HG02870 (cell line): Measurements from ENCODE around the gene MISP.
"Not testable (repeated sequence)": the region's sequence is repeated elsewhere in the genome, so short reads cannot be mapped to it uniquely, and the experiment has no call there.

Source experiments
- ATAC-seq: cut with Tn5 transposase; IDR thresholded peaks from one replicate; pipeline ENCODE4 v1.9.1; 2021; ENCODE audit warnings: mild to moderate bottlenecking, moderate library complexity; ENCODE audit not compliant: unreplicated experiment

Gene MISP

GRCh38 chr19:723714-724113, 27.2 kb upstream of the MISP start:
- ATAC-seq, result no peak

- ATAC-seq, result no peak
Observed at GRCh38 chr19:725461-726089, 25.3 kb upstream of the MISP start.

DNA sequence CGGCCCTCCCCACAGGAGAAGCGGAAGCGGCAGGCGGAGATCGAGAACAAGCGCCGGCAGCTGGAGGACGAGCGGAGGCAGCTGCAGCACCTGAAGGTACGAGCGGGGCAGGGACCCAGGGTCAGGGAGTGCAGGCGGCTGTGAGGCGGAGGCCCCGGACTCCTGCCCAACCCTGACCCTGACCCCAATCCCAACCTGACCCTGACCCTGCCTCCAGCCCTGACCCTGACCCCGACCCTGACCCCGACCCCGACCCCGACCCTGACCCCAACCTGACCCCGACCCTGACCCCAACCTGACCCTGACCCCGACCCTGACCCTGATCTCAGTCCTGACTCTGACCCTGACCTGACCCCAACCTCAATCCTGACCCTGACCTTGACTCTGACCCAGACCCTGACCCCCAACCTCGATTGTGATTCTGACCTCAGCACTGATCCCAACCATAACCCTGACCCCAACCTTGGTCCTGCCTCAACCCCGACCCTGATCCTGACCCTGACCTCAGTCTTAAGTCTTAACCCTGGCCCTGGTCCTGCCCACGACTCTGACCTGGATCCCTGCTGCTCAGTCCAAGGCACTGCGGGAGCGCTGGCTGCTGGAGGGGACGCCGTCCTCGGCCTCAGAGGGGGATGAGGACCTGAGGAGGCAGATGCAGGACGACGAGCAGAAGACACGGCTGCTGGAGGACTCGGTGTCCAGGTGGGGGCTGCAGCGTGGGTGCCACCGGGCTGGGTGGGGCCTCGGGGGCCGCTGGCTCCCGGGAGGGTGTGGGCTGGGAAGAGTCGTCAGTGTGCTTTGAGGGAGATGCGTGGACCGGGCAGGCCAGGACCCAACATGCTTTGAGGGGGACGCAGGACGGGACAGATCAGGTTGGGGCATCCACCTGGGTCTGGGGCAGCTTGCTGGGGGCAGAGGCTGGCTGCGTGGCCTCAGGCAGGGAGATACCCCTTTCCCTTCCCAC, 23.6 kb upstream of the MISP start:
- ATAC-seq, result no peak

- no peak for ATAC-seq
Observed at GRCh38 chr19:728011-728410, 22.9 kb upstream of the MISP start.

DNA sequence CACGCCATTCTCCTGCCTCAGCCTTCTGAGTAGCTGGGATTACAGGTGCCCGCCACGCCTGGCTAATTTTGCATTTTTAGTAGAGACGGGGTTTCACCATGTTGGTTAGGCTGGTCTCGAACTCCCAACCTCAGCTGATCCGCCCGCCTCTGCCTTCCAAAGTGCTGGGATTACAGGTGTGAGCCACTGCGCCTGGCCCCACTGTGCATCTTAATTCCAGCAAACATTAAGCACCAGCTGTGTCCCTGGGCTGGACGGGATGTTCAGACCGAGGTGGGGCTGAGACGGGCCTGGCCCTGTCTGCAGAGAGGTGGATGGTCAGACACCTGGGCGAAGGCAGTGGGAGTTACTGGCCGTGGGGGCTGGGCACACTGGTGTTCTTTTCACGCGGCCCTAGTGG, 21.3 kb upstream of the MISP start:
- ATAC-seq, result not testable (repeated sequence)

DNA sequence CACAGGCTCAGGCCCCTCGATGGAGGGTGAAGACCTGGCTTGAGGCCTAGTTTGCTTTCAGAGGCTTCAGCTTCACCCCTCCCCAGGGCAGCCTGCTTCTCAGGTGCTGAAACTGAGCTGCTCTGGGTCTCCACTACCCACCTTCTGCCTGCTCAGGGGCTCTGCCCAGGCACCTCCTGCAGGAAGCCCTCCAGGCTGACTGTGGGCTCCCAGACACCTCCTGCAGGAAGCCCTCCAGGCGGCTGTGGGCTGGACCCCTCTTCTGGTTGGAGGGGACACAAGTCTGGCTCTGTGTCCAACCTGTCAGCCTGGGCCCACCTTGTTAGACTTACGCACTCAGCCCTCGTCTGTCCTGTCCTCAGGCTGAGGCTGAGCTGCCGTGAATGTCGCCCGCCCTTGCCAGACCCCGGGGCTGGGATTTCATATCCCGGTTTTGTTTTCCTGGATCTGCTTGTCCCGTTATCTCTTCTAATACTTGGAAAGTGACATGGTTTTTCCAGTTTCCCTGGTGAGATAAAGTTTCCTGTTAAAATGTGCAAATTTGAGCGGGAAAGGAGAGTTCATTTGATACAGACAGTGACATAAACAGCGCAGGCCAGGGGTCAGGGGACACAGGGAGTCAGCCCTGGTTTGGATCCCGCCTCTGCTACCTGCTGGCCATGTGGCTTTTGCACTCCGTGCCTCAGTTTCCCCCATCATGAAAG, 20.8 kb upstream of the MISP start:
- ATAC-seq, result no peak

DNA sequence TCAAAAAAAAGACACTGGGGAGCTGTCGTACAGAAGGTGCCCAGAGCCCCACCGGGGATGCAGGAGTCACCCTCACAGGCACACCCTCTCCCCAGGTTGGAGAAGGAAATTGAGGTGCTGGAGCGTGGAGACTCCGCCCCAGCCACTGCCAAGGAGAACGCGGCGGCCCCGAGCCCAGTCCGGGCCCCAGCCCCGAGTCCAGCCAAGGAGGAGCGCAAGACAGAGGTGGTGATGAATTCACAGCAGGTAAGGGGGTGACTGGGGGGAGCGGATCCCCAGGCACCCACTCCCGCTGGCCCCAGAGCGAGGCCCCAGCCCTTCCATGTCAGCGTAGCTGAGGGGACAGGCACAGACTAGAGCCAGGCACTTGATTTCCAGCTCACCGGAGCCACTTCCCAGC, 19.9 kb upstream of the MISP start:
- no peak for ATAC-seq

GRCh38 chr19:732148-733069, 18.5 kb upstream of the MISP start:
- no peak for ATAC-seq

DNA sequence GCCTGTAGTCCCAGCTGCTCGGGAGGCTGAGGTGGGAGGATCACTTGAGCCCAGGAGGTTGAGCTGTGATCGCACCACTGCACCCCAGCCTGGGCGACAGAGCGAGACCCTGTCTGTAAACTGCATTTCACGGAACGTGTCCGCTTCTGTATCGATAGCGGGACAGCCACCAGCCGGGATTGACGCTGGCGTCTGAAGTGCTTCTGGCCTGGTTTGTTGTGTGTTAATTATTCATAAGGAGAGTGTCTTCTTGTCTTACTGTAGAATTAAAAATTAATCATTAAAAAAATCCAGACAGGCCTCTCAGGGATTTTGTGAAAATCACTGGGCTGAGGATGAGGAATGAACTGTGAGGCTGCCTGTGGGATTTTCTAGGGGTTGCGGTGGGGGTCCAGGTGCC, 16.2 kb upstream of the MISP start:
- ATAC-seq, result no peak

DNA sequence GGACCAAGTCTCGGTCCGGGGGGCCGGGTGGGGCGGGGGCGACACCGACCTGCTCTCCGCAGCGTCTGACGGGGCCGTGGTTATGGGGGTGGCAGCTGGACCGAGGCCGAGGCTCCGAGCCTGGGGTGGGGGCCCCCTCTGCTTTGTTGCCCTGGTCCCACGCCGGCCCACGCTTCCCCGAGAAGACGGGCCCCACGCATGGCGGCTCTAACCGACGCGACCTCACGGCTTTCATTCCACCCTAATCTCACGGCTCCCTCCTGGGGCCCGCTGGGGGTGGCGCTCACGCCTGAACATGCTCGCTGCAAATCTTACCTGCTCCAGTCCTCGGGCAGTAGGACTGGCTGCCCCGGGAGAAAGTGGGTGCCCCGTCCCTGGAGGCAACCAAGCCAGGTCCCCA, 14.8 kb upstream of the MISP start:
- ATAC-seq, result no peak

GRCh38 chr19:737591-738093, 13.3 kb upstream of the MISP start:
- ATAC-seq, result no peak

GRCh38 chr19:738509-739128, 12.3 kb upstream of the MISP start:
- ATAC-seq, result no peak

DNA sequence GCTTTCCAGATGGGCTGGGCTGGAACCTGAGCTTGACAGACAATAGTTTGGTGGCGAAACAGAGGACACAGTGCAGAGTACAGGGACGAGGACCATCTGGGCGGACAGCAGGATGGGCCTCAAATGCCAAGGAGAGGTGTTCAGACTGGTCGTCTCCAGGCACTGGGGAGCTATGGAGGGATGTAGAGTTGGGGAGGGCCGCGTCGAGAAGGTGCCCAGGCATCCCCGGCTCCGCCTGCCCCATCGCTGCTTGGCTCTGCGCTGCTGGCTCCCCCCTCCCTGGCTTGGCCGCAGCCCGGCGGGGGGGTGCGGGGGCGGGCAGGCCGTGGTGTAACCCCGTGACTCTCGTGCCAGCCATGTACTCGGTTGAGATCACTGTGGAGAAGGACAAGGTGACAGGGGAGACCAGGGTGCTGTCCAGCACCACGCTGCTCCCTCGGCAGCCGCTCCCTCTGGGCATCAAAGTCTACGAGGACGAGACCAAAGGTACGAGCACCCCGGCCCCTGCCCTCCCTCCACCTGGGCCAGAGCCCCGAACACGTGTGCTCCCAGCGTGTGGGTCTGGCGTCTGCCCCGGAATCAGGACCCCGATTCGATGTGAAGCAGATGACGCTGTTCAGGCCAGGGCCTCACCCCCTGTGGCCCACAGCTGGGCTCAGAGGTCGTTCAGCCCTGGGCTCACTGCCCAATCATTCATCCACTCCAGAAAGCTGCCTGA, 10.8 kb upstream of the MISP start:
- no peak for ATAC-seq

DNA sequence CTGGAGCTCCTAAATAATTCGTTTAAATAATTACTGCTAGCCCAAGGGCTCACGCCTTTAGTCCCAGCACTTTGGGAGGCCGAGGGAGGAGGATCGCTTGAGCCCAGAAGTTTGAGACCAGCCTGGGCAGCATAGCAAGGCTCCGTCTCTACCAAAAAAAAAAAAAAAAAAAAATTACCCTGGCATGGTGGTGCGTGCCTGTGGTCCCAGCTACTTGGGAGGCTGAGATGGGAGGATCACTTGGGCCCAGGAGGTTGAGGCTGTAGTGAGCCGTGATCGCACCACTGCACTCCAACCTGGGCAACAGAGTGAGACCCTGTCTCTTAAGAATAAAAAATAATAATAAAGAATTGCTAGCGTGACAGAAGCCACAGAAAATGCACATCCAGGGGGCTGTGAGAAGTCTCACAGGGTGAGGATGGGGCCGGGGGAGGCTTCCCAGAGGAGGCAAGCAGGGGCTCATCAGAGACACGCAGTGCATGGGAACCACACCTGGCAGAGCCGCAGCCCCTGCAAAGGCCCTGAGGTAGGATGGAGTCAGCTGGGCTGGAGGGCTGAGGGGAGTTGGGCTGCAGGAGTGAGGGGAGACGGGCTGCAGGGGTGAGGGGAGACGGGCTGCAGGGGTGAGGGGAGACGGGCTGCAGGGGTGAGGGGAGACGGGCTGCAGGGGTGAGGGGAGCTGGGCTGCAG, 10.0 kb upstream of the MISP start:
- not testable (repeated sequence) for ATAC-seq

DNA sequence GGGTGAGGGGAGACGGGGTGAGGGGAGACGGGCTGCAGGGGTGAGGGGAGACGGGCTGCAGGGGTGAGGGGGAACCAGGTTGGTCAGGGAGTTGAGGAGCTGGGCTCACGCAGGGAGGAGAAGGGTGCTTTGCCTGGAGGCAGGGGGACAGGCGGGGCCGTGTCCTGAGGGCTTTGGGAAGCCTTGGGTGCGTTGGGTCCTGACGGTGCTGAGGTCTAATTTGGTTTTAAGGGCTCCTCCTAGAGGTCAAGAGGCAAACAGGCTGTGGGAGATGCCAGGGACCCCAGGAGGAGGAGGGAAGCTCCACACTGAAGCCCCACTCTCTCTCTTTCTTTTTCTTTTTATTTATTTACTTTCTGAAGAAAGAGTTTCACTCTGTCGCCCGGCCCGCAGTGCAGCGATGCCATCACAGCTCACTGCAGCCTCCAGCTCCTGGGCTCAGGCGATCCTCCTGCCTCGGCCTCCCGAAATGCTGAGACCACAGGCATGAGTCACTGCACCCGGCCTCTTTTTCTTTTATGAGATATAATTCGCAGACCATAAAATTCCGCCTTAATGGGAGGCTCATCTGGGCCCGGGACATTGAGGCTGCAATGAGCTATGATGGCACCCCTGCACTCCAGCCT, 9.3 kb upstream of the MISP start:
- ATAC-seq, result no peak

DNA sequence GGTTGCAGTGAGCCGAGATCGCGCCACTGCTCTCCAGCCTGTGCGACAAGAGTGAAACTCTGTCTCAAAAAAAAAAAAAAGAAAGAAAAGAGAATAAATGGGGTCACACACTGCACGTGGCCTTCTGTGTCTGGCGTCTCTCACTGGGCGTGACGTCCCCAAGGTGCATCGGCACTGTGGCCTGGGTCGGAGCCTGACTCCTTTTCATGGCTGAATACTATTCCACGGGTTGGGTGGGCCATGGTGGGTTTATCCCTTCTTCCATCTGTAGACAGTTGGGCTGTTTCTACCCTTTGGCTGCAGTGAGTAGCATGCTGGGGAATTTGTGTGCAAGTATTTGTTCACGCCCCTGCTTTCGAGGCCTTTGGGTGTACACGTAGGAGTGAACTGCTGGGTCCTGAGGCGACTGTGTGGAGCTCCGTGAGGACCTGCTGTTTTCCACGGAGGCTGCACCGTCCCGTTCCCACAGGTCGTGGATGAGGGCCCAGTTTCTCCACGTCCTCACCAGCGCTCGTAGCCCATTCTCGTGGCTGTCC, 8.3 kb upstream of the MISP start:
- ATAC-seq, result no peak

- no peak for ATAC-seq
Observed at GRCh38 chr19:743168-743687, 7.7 kb upstream of the MISP start.

- ATAC-seq, result not testable (repeated sequence)
Observed at GRCh38 chr19:745138-745537, 5.8 kb upstream of the MISP start.
